ENCODE data around the gene CUL1.

GRCh38 chr7:148702876-148703670 lies 4.4 kb downstream of the CUL1 start:
- TF ChIP-seq POLR2A (IDR thresholded peaks at IDR 0.05): no peak
- TF ChIP-seq, protein P1, sequence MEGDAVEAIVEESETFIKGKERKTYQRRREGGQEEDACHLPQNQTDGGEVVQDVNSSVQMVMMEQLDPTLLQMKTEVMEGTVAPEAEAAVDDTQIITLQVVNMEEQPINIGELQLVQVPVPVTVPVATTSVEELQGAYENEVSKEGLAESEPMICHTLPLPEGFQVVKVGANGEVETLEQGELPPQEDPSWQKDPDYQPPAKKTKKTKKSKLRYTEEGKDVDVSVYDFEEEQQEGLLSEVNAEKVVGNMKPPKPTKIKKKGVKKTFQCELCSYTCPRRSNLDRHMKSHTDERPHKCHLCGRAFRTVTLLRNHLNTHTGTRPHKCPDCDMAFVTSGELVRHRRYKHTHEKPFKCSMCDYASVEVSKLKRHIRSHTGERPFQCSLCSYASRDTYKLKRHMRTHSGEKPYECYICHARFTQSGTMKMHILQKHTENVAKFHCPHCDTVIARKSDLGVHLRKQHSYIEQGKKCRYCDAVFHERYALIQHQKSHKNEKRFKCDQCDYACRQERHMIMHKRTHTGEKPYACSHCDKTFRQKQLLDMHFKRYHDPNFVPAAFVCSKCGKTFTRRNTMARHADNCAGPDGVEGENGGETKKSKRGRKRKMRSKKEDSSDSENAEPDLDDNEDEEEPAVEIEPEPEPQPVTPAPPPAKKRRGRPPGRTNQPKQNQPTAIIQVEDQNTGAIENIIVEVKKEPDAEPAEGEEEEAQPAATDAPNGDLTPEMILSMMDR (IDR thresholded peaks at IDR 0.05): no peak

Data from upper lobe of left lung (tissue), 4 donors.